Calu3 (cell line): ENCODE measurements around the gene INHBC. TPM values are rescaled to one million over a fixed set of nuclear protein-coding genes. Genes with fewer than 3 reads are reported as not detected.

ENCODE experiments used
- BruUV-seq: library from RNA; stranded (reverse); fragments of 400-500 nt; replicated peaks from 2 replicates; lab custom pipeline; 2021; lab: Mats Ljungman, UMichigan
- CTCF ChIA-PET: fragments of 300-600 bp; sonication (Branson Sonifier 250); formaldehyde crosslinking; loops from one replicate; lab custom pipeline; 2022; ENCODE audit warnings: antibody characterized with exemption; lab: Charles Lee
- DNase-seq: peaks from one replicate; pipeline ENCODE4 v3.0.0; 2022
- H3K27ac Mint-ChIP-seq: one replicate; pipeline ENCODE4 v1.8.0; 2022; ENCODE audit warnings: mixed read lengths; ENCODE audit not compliant: unreplicated experiment
- H3K27me3 Mint-ChIP-seq: one replicate; pipeline ENCODE4 v1.8.0; 2022; ENCODE audit warnings: mixed read lengths; ENCODE audit not compliant: unreplicated experiment
- H3K36me3 Mint-ChIP-seq: one replicate; pipeline ENCODE4 v1.8.0; 2022; ENCODE audit warnings: mild to moderate bottlenecking, moderate library complexity, mixed read lengths; ENCODE audit not compliant: insufficient read depth, unreplicated experiment
- H3K4me1 Mint-ChIP-seq: one replicate; pipeline ENCODE4 v1.8.0; 2022; ENCODE audit warnings: mild to moderate bottlenecking, low read depth, mixed read lengths; ENCODE audit not compliant: unreplicated experiment
- H3K4me3 Mint-ChIP-seq: one replicate; pipeline ENCODE4 v1.8.0; 2022; ENCODE audit warnings: mild to moderate bottlenecking, low read depth, moderate library complexity, mixed read lengths; ENCODE audit not compliant: unreplicated experiment
- H3K9me3 Mint-ChIP-seq: one replicate; pipeline ENCODE4 v1.8.0; 2022; ENCODE audit warnings: low read depth, mixed read lengths; ENCODE audit not compliant: unreplicated experiment
- CTCF ChIP-seq: fragments of 200-600 bp; IDR thresholded peaks from one replicate; pipeline ENCODE4 v1.8.0; 2022; ENCODE audit warnings: antibody characterized with exemption; ENCODE audit not compliant: unreplicated experiment
- intact Hi-C: fragments of 100-400 bp; cut with micrococcal nuclease; formaldehyde crosslinking; loops from one replicate; pipeline ENCODE4 v1.10.0; 2022; ENCODE audit not compliant: unreplicated experiment
- total RNA-seq: library from RNA; stranded (reverse); gene quantifications from 2 replicates; pipeline ENCODE4 v1.2.3, GENCODE V29; 2022

Gene INHBC
- total RNA-seq, 1 experiment from 2014 or later: not detected

GRCh38 chr12:57444744-57445143 lies 10.2 kb downstream of the INHBC start:
- CTCF ChIA-PET: no interaction called here
- intact Hi-C loops: no loop called here
- H3K27me3 Mint-ChIP-seq: no peaks in the 10 kb centered on the region
- peaks cover 4% of the 10 kb centered on the region for H3K9me3 Mint-ChIP-seq
- H3K4me3 Mint-ChIP-seq: no peak overlapping the region
- H3K36me3 Mint-ChIP-seq: no peaks in the 10 kb centered on the region
- no peaks in the 10 kb centered on the region for H3K4me1 Mint-ChIP-seq
- no TSS peak for BruUV-seq
- no peak for DNase-seq
- H3K27ac Mint-ChIP-seq: no peak overlapping the region
- no peak for TF ChIP-seq CTCF

- Mint-ChIP-seq H3K4me3 (no peak overlapping the region), H3K27ac (no peak overlapping the region), H3K27me3 (peaks cover 16% of the 10 kb centered on the region), H3K9me3 (peaks cover 2% of the 10 kb centered on the region), H3K4me1 (no peaks in the 10 kb centered on the region), H3K36me3 (no peaks in the 10 kb centered on the region)
- intact Hi-C loops: no loop called here
- TF ChIP-seq CTCF: no peak
- CTCF ChIA-PET: interaction anchor here (0.6 to 0.8 kb wide), 2 partner anchors 18 to 146 kb away, joined by 3 to 5 read pairs; no protein-coding TSS in a partner anchor
- BruUV-seq: no TSS peak
- no peak for DNase-seq
Measured at GRCh38 chr12:57446292-57446960, 11.8 kb downstream of the INHBC start.

GRCh38 chr12:57448669-57449068 lies 14.1 kb downstream of the INHBC start:
- no peaks in the 10 kb centered on the region for H3K36me3 Mint-ChIP-seq
- no peak overlapping the region for H3K4me3 Mint-ChIP-seq
- intact Hi-C loops: no loop called here
- H3K27ac Mint-ChIP-seq: no peak overlapping the region
- no peaks in the 10 kb centered on the region for H3K4me1 Mint-ChIP-seq
- no peaks in the 10 kb centered on the region for H3K9me3 Mint-ChIP-seq
- no peak for DNase-seq
- no TSS peak for BruUV-seq
- CTCF ChIA-PET: no interaction called here
- peaks cover 27% of the 10 kb centered on the region for H3K27me3 Mint-ChIP-seq
- no peak for TF ChIP-seq CTCF

- peaks cover 27% of the 10 kb centered on the region for H3K27me3 Mint-ChIP-seq
- no peak overlapping the region for H3K4me3 Mint-ChIP-seq
- no peak overlapping the region for H3K27ac Mint-ChIP-seq
- CTCF ChIA-PET: no interaction called here
- no TSS peak for BruUV-seq
- no peaks in the 10 kb centered on the region for H3K4me1 Mint-ChIP-seq
- no peaks in the 10 kb centered on the region for H3K36me3 Mint-ChIP-seq
- H3K9me3 Mint-ChIP-seq: no peaks in the 10 kb centered on the region
- DNase-seq: no peak
- no peak for TF ChIP-seq CTCF
- intact Hi-C loops: no loop called here
Measured at GRCh38 chr12:57449375-57449774, 14.8 kb downstream of the INHBC start.
